GM21367 (cell line): ENCODE measurements around the gene SLC25A43.
"Not testable (repeated sequence)": the region's sequence is repeated elsewhere in the genome, so short reads cannot be mapped to it uniquely, and the experiment has no call there.

ENCODE experiments used
- ATAC-seq: cut with Tn5 transposase; IDR thresholded peaks from one replicate; pipeline ENCODE4 v1.9.1; 2021; ENCODE audit not compliant: unreplicated experiment

Gene SLC25A43

GRCh38 chrX:119398974-119399771 is at the start of gene SLC25A43:
SLC25A43 (plus strand) TSS chrX:119399336; CDS start chrX:119399404, 68 bp downstream.
- ATAC-seq: peak; percentile 85

DNA sequence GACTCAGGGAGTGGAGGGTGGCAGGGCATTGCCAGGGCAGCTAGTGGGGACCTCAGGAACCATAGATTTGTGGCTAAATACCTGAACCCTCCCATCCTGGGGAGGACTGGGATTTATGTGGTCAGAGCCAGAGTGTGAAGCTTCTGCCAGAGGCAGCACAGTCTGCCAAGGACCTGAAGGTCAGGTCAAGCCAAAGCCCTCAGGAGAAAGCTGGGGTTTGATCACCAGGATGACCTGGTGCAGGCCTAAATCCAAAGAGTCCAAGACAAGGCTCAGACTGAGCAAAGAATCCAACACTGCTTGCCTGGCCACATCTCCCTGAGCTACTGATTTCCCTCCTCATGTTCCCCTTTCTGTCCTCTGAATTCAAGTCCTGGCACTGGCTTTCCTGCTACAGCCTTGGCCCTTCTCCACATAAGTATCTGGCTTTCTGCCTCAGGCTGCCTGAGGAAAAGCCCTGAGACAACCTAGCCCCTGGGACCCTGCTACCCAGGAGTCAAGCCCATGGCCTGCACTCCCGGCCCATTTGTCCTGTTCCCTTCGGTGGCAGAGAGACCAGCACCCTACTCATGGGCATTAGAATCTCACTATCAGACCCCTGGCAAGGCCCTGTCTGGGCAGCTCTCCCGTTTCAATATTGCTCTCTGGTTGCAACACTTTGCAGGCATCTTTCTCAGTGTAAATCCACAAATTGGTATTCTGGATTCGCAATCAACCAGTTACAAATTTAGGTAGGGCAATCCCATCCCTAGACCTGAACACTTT is 39.3 kb upstream of the SLC25A43 start:
- no peak for ATAC-seq

GRCh38 chrX:119361451-119361850 is 37.7 kb upstream of the SLC25A43 start:
- not testable (repeated sequence) for ATAC-seq

DNA sequence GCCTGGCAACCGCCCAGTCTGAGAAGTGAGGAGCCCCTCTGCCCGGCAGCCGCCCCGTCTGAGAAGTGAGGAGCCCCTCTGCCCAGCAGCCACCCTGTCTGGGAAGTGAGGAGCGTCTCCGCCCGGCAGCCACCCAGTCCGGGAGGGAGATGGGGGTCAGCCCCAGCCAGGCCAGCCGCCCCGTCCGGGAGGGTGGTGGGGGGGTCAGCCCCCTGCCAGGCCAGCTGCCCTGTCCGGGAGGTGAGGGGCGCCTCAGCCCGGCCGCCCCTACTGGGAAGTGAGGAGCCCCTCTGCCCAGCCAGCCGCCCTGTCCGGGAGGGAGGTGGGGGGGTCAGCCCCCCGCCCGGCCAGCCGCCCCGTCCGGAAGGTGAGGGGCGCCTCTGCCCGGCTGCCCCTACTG is 37.1 kb upstream of the SLC25A43 start:
- not testable (repeated sequence) for ATAC-seq

DNA sequence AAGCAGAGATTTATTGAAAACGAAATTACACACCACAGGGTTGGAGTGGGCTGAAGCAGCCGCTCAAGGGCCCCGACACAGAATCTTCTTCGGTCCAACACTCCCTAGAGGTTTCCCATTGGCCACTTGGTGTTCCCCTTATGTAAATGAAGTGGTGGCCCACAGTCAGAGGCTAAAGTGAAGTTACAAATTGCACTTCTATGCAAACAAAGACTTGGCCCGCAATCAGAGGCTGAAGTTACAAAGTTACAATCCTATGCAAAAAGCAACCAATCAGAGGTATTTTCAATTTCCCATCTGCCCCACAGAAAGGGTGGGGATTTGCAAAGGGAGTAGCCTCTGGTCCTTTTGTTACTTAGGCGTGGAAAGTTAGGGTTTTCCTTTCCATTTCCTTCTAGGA is 35.7 kb upstream of the SLC25A43 start:
- ATAC-seq: no peak

DNA sequence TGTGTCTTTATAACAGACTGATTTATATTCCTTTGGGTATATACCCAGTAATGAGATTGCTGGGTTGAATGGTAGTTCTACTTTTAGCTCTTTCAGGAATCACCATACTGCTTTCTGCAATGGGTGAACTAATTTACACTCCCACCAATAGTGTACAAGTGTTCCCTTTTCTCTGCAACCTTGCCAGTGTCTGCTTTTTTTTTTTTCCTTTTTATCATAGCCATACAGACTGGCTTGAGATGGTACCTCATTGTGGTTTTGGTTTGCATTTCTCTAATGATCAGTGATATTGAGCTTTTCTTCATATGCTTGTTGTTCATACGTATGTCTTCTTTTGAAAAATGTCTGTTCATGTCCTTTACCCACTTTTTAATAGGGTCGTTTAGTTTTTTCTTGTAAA is 27.3 kb upstream of the SLC25A43 start:
- not testable (repeated sequence) for ATAC-seq

DNA sequence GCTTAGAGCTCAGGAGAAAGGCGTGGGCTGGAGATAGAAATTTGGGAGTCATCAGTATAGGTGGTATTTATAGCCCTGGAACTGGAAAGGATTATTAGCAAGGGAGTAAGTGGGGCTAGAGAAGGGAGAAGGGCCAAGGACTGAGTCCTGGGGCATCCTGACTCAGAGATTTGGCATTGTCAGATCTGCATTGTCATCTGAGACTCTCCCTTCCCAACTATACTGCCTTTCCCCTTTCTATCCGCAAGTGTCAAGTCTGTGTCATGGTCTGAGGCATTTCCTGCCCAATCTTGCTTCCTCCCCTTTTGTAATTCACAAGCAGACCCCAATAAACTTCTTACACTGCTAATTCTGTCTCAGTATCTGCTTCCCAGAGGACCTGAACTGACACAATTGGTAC is 24.4 kb upstream of the SLC25A43 start:
- ATAC-seq: no peak

- ATAC-seq: no peak
Observed at GRCh38 chrX:119375561-119375960, 23.6 kb upstream of the SLC25A43 start.

DNA sequence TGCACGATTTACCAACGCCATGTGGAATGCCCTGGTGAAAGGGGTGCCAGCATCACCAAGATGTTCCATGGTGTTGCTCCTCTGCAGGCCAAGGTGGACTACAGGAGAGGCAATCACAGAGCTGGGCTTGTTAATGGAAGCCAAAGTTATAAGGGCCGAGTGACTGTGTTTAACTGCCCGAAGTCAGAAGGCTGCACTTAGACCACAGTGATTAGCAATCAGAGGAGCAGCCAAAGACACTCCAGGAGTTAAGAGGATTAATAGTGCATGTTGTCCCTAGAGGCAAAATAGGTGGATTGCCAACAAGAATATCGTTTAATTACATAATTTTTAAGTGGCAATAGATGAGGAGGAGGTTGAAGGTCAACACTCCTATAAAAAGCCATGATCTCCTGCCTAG is 22.8 kb upstream of the SLC25A43 start:
- ATAC-seq: no peak

DNA sequence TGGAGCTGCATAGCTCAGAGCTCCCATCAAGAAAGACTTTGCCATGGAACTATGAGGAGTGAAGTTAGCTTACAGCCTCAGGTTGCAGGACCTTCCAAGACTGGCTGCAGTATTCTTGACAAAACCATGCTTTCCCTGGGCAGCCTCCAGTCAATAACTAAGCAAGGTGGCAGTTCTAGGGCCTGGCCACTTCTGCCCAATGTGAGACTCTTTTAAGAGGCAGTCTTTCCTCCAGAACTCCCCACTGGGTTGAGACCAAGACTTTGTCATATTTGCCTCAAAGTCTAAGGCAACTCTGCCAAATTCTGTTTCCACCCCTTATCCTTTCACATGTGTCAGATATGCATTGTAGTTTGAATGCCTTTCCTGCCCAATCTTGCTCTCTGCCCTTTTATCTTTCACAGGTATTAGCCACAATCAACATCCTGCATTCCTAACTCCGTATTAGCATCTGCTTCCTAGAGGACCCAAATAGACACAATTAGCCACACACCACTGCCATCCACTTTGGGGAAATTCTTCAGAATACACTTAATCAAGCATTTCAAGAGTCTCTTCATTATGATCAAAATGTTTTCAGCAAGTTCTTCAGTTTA is 17.7 kb upstream of the SLC25A43 start:
- ATAC-seq: no peak

GRCh38 chrX:119382606-119383005 is 16.5 kb upstream of the SLC25A43 start:
- ATAC-seq: no peak

GRCh38 chrX:119386685-119387084 is 12.5 kb upstream of the SLC25A43 start:
- ATAC-seq: not testable (repeated sequence)

DNA sequence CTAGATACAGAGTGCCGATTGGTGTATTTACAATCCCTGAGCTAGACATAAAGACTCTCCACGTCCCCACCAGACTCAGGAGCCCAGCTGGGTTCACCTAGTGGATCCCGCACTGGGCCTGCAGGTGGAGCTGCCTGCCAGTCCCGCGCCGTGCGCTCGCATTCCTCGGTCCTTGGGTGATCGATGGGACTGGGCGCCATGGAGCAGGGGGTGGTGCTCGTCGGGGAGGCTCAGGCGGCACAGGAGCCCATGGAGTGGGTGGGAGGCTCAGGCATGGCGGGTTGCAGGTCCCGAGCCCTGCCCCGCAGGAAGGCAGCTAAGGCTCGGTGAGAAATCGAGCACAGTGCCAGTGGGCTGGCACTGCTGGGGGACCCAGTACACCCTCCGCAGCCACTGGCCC is 11.7 kb upstream of the SLC25A43 start:
- not testable (repeated sequence) for ATAC-seq

GRCh38 chrX:119389214-119389613 is 9.9 kb upstream of the SLC25A43 start:
- ATAC-seq: no peak

- ATAC-seq: no peak
Observed at GRCh38 chrX:119389871-119390501, 9.2 kb upstream of the SLC25A43 start.

DNA sequence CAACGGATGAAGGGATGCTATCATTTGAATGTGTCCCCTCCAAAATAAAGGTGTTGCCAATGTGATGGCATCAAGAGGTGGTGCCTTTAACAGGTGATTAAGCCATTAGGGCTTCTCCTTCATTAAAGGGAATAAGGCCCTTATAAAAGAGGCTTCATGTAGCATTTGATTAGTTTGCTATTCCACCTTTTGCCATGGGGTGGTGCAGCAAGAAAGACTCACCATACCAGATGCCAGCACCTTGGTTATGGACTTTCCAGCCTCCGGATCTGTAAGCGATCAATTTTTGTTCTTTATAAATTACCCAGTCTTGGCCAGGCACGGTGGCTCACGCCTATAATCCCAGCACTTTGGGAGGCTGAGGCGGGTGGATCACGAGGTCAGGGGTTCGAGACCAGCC is 7.9 kb upstream of the SLC25A43 start:
- no peak for ATAC-seq

DNA sequence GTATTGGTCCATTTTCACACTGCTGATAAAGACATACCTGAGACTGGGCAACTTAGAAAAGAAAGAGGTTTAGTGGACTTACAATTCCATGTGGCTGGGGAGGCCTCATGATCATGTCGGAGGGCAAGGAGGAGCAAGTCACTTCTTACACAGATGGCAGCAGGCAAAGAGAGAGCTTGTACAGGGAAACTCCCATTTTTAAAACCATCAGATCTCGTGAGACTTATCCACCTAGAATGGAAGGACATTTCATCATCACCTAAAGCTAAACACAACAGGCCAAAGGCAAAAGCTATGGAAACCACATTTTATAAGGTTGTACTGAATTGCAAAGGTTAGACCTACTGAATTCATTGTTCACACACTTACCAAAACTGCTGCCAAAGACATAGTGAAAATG is 6.0 kb upstream of the SLC25A43 start:
- ATAC-seq: no peak

DNA sequence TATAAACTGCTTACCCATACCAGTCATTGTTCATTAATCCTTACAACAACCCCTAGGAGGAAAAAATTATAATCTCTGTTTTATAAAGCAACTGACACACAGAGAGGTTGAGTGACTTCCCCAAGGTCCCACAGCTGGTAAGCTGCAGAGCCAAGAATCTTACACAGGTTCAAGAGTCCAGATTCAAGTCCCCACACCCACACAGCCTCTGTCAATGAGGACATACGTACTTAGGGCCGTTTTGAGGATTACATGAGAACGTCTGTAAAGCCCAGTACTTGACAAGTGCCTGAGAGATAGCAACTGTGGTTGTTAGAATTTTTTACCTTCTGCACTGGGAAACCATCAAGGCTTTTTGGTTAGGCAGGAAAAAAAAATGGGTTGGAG is 556 bp upstream of the SLC25A43 start:
- no peak for ATAC-seq

- peak; percentile 4 for ATAC-seq
Observed at GRCh38 chrX:119399772-119400101, 601 bp downstream of the SLC25A43 start.

GRCh38 chrX:119401569-119401968 is 2.4 kb downstream of the SLC25A43 start:
- no peak for ATAC-seq

GRCh38 chrX:119402588-119402987 is 3.5 kb downstream of the SLC25A43 start:
- ATAC-seq: no peak

- no peak for ATAC-seq
Observed at GRCh38 chrX:119406776-119407175, 7.6 kb downstream of the SLC25A43 start.
